Hepatocyte (in vitro differentiated cells): ENCODE measurements around the gene NBEAL1. TPM values are rescaled to one million over a fixed set of nuclear protein-coding genes. Genes with fewer than 3 reads are reported as not detected.

Experiments
- DNase-seq: peaks from one replicate; pipeline ENCODE4 v3.0.0-alpha.2; 2016; ENCODE audit warnings: low spot score
- H2AFZ ChIP-seq: fragments of 200-600 bp; sonication (generic); 2 replicates; pipeline ENCODE4 v1.6.0; 2016; ENCODE audit warnings: antibody characterized with exemption, mild to moderate bottlenecking
- H3K27ac ChIP-seq: fragments of 200-600 bp; sonication (generic); 2 replicates; pipeline ENCODE4 v1.5.1; 2016; ENCODE audit warnings: mild to moderate bottlenecking
- H3K27me3 ChIP-seq: fragments of 200-600 bp; sonication (generic); 2 replicates; pipeline ENCODE4 v1.6.1; 2016
- H3K36me3 ChIP-seq: fragments of 200-600 bp; sonication (generic); replicated peaks from 2 replicates; pipeline ENCODE4 v1.5.1; 2016; ENCODE audit warnings: low read depth; ENCODE audit not compliant: insufficient read depth
- H3K4me1 ChIP-seq: fragments of 200-600 bp; sonication (generic); 2 replicates; pipeline ENCODE4 v1.5.1; 2016; ENCODE audit warnings: mild to moderate bottlenecking, moderate library complexity; ENCODE audit not compliant: insufficient read depth
- H3K4me2 ChIP-seq: fragments of 200-600 bp; sonication (generic); 2 replicates; pipeline ENCODE4 v1.6.0; 2016
- H3K4me3 ChIP-seq: fragments of 200-600 bp; sonication (generic); 2 replicates; pipeline ENCODE4 v1.5.1; 2016; ENCODE audit warnings: mild to moderate bottlenecking
- H3K79me2 ChIP-seq: fragments of 200-600 bp; sonication (generic); 2 replicates; pipeline ENCODE4 v1.6.0; 2017; ENCODE audit warnings: mild to moderate bottlenecking
- H3K9me2 ChIP-seq: fragments of 200-600 bp; sonication (generic); replicated peaks from 2 replicates; pipeline ENCODE4 v1.6.0; 2017; ENCODE audit warnings: mild to moderate bottlenecking; ENCODE audit not compliant: insufficient read depth
- H3K9me3 ChIP-seq: fragments of 200-600 bp; sonication (generic); 2 replicates; pipeline ENCODE4 v1.5.1; 2016; ENCODE audit warnings: low read depth, mild to moderate bottlenecking
- H4K20me1 ChIP-seq: fragments of 200-600 bp; sonication (generic); 2 replicates; pipeline ENCODE4 v1.6.0; 2016; ENCODE audit warnings: mild to moderate bottlenecking; ENCODE audit not compliant: insufficient read depth, poor library complexity, severe bottlenecking
- CTCF ChIP-seq: fragments of 200-600 bp; sonication (generic); IDR thresholded peaks from 2 replicates; pipeline ENCODE4 v1.5.1; 2016; ENCODE audit warnings: antibody characterized with exemption, mild to moderate bottlenecking; ENCODE audit not compliant: poor library complexity
- EZH2 ChIP-seq: fragments of 200-600 bp; sonication (generic); IDR thresholded peaks from 2 replicates; pipeline ENCODE4 v1.6.1; 2016; ENCODE audit warnings: antibody characterized with exemption, mild to moderate bottlenecking, borderline replicate concordance
- EZH2phosphoT487 ChIP-seq: fragments of 200-600 bp; sonication (generic); IDR thresholded peaks from one replicate; pipeline ENCODE4 v1.6.1; 2018; ENCODE audit warnings: antibody characterized with exemption, mild to moderate bottlenecking, low read depth, moderate library complexity; ENCODE audit not compliant: unreplicated experiment, severe bottlenecking
- WGBS: methylation state at CpG from one replicate; pipeline ENCODE4 v1.1.6; 2016; ENCODE audit warnings: low lambda C conversion rate; ENCODE audit errors: missing lambda C conversion rate; 5-methylcytosine and 5-hydroxymethylcytosine counted together
- polyA plus RNA-seq: library from polyadenylated mRNA; unstranded; fragments of >200 nt; fragmentation: Nextera tagmentation; extraction: Ambion mirVana; gene quantifications from 2 replicates; pipeline ENCODE4 v1.2.1, GENCODE V29; 2016
- total RNA-seq: library from RNA; depleted of rRNA; stranded (reverse); fragments of >200 nt; gene quantifications from 2 replicates; pipeline ENCODE4 v1.2.3, GENCODE V29; 2014

NBEAL1 gene
- total and polyA plus RNA-seq, 2 experiments from 2014 or later, result 22.2 to 57.0 TPM

GRCh38 chr2:203018181-203018580 is 3.5 kb downstream of the NBEAL1 start:
- 13% methylated on average over 1 of the region's 1 CpG for WGBS
- peaks cover 24% of the 10 kb centered on the region for H3K4me1 ChIP-seq
- no peak for DNase-seq
- peak overlapping the region; percentile 35 for H3K27ac ChIP-seq
- H2AFZ ChIP-seq, result no peak overlapping the region
- peak overlapping the region; percentile 81 for H3K4me2 ChIP-seq
- H3K4me3 ChIP-seq, result peak overlapping the region; percentile 36
- no peaks in the 10 kb centered on the region for H4K20me1 ChIP-seq
- TF ChIP-seq EZH2, result no peak
- no peak for TF ChIP-seq CTCF
- no peak for TF ChIP-seq EZH2phosphoT487
- no peaks in the 10 kb centered on the region for H3K9me2 ChIP-seq
- H3K9me3 ChIP-seq, result no peaks in the 10 kb centered on the region
- peaks cover 75% of the 10 kb centered on the region for H3K79me2 ChIP-seq
- no peaks in the 10 kb centered on the region for H3K27me3 ChIP-seq
- no peaks in the 10 kb centered on the region for H3K36me3 ChIP-seq

DNA sequence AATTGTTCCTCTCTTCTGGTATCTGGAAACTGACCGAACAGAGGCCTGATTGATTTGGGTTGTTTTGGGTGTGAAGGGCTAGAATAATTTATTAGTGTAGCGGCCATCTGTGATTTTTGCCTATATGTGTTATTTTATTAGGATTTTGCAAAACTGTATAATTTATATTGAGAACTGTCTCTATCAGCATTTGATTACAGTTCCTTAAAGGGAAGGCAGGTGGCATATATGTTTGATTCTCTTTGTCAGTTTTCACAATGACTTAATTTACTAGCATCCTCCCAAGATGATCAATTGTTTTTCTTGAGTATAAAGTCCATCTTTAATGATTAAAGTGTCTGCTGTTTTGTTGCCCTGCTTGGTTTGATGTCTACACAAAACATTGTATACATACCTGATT is 4.5 kb downstream of the NBEAL1 start:
- Histone ChIP-seq H3K27me3 (no peaks in the 10 kb centered on the region), H3K9me3 (no peaks in the 10 kb centered on the region), H3K79me2 (peaks cover 85% of the 10 kb centered on the region), H3K4me3 (no peak overlapping the region), H2AFZ (no peak overlapping the region), H3K9me2 (no peaks in the 10 kb centered on the region), H3K4me1 (peaks cover 24% of the 10 kb centered on the region), H3K27ac (no peak overlapping the region), H4K20me1 (no peaks in the 10 kb centered on the region), H3K36me3 (no peaks in the 10 kb centered on the region), H3K4me2 (peak overlapping the region; percentile 81)
- DNase-seq, result no peak
- TF ChIP-seq CTCF (no peak), EZH2 (no peak), EZH2phosphoT487 (no peak)
- WGBS, result 88% methylated on average over 2 of the region's 2 CpGs

- no peaks in the 10 kb centered on the region for H3K27me3 ChIP-seq
- TF ChIP-seq EZH2phosphoT487, result no peak
- no peak for TF ChIP-seq EZH2
- no peak for TF ChIP-seq CTCF
- DNase-seq, result no peak
- no peaks in the 10 kb centered on the region for H3K9me3 ChIP-seq
- H3K27ac ChIP-seq, result no peak overlapping the region
- H3K79me2 ChIP-seq, result peaks cover 86% of the 10 kb centered on the region
- peak overlapping the region; percentile 31 for H3K4me2 ChIP-seq
- H3K36me3 ChIP-seq, result no peaks in the 10 kb centered on the region
- no peaks in the 10 kb centered on the region for H3K9me2 ChIP-seq
- H4K20me1 ChIP-seq, result peaks cover 3% of the 10 kb centered on the region
- H3K4me3 ChIP-seq, result no peak overlapping the region
- 68% methylated on average over 4 of the region's 4 CpGs for WGBS
- no peak overlapping the region for H2AFZ ChIP-seq
- peaks cover 10% of the 10 kb centered on the region for H3K4me1 ChIP-seq
Observed at GRCh38 chr2:203021991-203022390, 7.3 kb downstream of the NBEAL1 start.

DNA sequence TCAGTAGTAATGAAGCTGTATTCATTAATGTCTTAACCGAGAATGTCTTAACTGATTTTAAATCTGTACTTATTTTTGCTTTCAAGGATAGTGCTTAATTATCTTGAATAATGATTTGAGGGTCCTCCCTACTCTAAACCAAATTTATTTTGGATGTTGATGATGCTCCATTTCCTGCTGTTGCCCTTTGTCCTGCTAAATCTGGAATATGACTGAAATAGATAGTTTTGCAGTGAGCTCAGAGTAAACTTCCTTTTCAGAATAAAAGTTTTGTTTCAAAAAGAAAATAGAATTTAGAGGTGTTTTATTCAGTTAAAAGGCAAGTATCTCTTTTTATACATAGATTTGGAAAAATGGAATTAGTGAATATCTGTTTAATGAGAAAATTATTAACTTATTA is 8.1 kb downstream of the NBEAL1 start:
- Histone ChIP-seq H3K36me3 (no peaks in the 10 kb centered on the region), H3K4me3 (no peak overlapping the region), H3K4me2 (no peak overlapping the region), H3K27me3 (no peaks in the 10 kb centered on the region), H3K9me3 (no peaks in the 10 kb centered on the region), H3K4me1 (peaks cover 10% of the 10 kb centered on the region), H3K9me2 (no peaks in the 10 kb centered on the region), H3K27ac (no peak overlapping the region), H2AFZ (no peak overlapping the region), H3K79me2 (peaks cover 88% of the 10 kb centered on the region), H4K20me1 (peaks cover 3% of the 10 kb centered on the region)
- TF ChIP-seq EZH2phosphoT487 (no peak), CTCF (no peak), EZH2 (no peak)
- DNase-seq, result no peak
- 98% methylated on average over 1 of the region's 1 CpG for WGBS
